Sigmoid colon (tissue), 7 donors: ENCODE data around the gene PAK6. TPM values are rescaled to one million over a fixed set of nuclear protein-coding genes. Genes with fewer than 3 reads are reported as not detected.

Experiments
- DNase-seq: peaks from one replicate; pipeline ENCODE4 v3.0.0-alpha.2; 2019
- H3K27ac ChIP-seq, 4 donors: fragments of 200-600 bp; sonication (generic); one replicate each; pipeline ENCODE4 v1.5.1; 2016 to 2019; ENCODE audit warnings: mild to moderate bottlenecking in 1 of 4
- H3K27me3 ChIP-seq, 3 donors: fragments of 200-600 bp; sonication (generic); one replicate each; pipeline ENCODE4 v1.5.1; 2019; ENCODE audit warnings: mild to moderate bottlenecking in 1 of 3
- H3K36me3 ChIP-seq, 4 donors: fragments of 200-600 bp; sonication (generic); one replicate each; pipeline ENCODE4 v1.5.1; 2016 to 2019
- H3K4me1 ChIP-seq, 4 donors: fragments of 200-600 bp; sonication (generic); one replicate each; pipeline ENCODE4 v1.5.1; 2017 to 2019
- H3K4me3 ChIP-seq, 4 donors: fragments of 200-600 bp; sonication (generic); one replicate each; pipeline ENCODE4 v1.5.1; 2017 to 2019; ENCODE audit warnings: mild to moderate bottlenecking in 2 of 4, moderate library complexity in 1 of 4
- H3K9me3 ChIP-seq, 4 donors: fragments of 200-600 bp in 3 of 4; sonication (generic) in 3 of 4; one replicate each; pipeline versions ENCODE4 v1.5.1 to v1.6.1; 2013 to 2019
- EP300 ChIP-seq, 4 donors: sonication (generic); formaldehyde crosslinking; IDR thresholded peaks; one replicate each; pipeline ENCODE4 v1.6.1; 2017; ENCODE audit warnings: antibody characterized with exemption in 4 of 4
- POLR2A ChIP-seq, 2 donors: fragments of 450-650 bp; IDR thresholded peaks; one replicate each; pipeline ENCODE4 v1.6.1; 2016; ENCODE audit warnings: antibody characterized with exemption in 2 of 2, mild to moderate bottlenecking in 2 of 2, moderate library complexity in 2 of 2
- POLR2AphosphoS5 ChIP-seq, 4 donors: sonication (generic); formaldehyde crosslinking; IDR thresholded peaks; one replicate each; pipeline ENCODE4 v1.6.1; 2017; ENCODE audit warnings: antibody characterized with exemption in 4 of 4
- WGBS, 2 donors: extraction: QIAGEN DNeasy Blood & Tissue Kit; methylation state at CpG; one replicate each; pipeline ENCODE4 v1.1.7; 2013; 5-methylcytosine and 5-hydroxymethylcytosine counted together
- intact Hi-C: fragments of 100-400 bp; cut with DNase I; formaldehyde crosslinking; loops from one replicate; pipeline ENCODE4 v1.15.1; 2023
- polyA plus RNA-seq, 3 donors: library from polyadenylated mRNA; stranded (reverse); fragments of 200-250 nt; gene quantifications; one replicate each; pipeline ENCODE4 v1.2.3, GENCODE V29; 2013
- total RNA-seq, 4 donors: library from RNA; depleted of rRNA; stranded (reverse); fragments of >200 nt; gene quantifications; one replicate each; pipeline ENCODE4 v1.1.0, GENCODE V29; 2016
- TF ChIP-seq, protein P1 (sequence below), 4 experiments: fragments of 450-650 bp in 3 of 4; fragments of 200-600 bp in 1 of 4; IDR thresholded peaks; one replicate each; pipeline ENCODE4 v1.5.1; 2016 to 2019; ENCODE audit warnings: antibody characterized with exemption in 4 of 4, mild to moderate bottlenecking in 3 of 4, moderate library complexity in 2 of 4
- donor health status: healthy with polysubstance abuse.
- donor health status: Bipolar disorder and iron deficiency.
- donor health status: healthy.

The PAK6 gene
- total RNA-seq (1 to 10 TPM in 3 of 4 donors, under 1 TPM in 1; 0.33 to 3.0 (median 1.2) TPM), polyA plus RNA-seq (1 to 10 TPM; 1.2 to 2.8 (median 1.6) TPM)

- H3K4me3 ChIP-seq = peak within 1 kb of the TSS in 3 of 4 donors; percentile 25 to 41 (median 35)
- intact Hi-C loops = no loop called here
Measured at GRCh38 chr15:40238532-40239403, at the start of gene PAK6. PAK6 (plus strand) TSS chr15:40239063; CDS start chr15:40264786, 25,723 bp downstream.

DNA sequence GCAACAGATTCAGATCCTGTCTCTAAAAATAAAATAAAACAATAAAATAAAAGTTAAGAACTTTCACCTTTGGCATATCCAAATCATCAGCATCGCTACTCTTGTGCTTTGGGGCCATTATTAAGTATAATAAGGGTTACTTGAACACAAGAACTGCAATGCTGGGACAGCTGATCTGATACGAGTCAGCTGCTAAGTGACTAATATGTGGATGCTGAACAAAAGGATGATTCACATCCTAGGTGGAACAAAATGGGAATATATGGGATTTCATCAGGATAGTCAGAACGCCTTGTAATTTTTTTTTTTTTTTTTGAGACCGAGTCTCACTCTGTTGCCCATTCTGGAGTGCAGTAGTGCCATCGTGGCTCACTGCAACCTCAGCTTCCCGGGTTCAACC is 48.3 kb upstream of the PAK6 start:
- Histone ChIP-seq H3K4me1 (no peaks in the 10 kb centered on the region), H3K27ac (no peak overlapping the region), H3K27me3 (no peaks in the 10 kb centered on the region), H3K4me3 (no peak overlapping the region), H3K9me3 (no peaks in the 10 kb centered on the region), H3K36me3 (no peaks in the 10 kb centered on the region)
- TF ChIP-seq, protein P1, sequence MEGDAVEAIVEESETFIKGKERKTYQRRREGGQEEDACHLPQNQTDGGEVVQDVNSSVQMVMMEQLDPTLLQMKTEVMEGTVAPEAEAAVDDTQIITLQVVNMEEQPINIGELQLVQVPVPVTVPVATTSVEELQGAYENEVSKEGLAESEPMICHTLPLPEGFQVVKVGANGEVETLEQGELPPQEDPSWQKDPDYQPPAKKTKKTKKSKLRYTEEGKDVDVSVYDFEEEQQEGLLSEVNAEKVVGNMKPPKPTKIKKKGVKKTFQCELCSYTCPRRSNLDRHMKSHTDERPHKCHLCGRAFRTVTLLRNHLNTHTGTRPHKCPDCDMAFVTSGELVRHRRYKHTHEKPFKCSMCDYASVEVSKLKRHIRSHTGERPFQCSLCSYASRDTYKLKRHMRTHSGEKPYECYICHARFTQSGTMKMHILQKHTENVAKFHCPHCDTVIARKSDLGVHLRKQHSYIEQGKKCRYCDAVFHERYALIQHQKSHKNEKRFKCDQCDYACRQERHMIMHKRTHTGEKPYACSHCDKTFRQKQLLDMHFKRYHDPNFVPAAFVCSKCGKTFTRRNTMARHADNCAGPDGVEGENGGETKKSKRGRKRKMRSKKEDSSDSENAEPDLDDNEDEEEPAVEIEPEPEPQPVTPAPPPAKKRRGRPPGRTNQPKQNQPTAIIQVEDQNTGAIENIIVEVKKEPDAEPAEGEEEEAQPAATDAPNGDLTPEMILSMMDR (IDR thresholded peaks at IDR 0.05) = no peak
- no peak for TF ChIP-seq EP300 (IDR thresholded peaks at IDR 0.05)
- TF ChIP-seq POLR2A (IDR thresholded peaks at IDR 0.05) = no peak
- no peak for TF ChIP-seq POLR2AphosphoS5 (IDR thresholded peaks at IDR 0.05)
- no peak for DNase-seq
- WGBS, 2 donors = 95 to 97% methylated on average over 6 of the region's 6 CpGs
- intact Hi-C loops = no loop called here

More at GRCh38 chr15:40238532-40239403, at the start of gene PAK6:
- TF ChIP-seq POLR2AphosphoS5 (IDR thresholded peaks at IDR 0.05) (no peak), EP300 (IDR thresholded peaks at IDR 0.05) (no peak), POLR2A (IDR thresholded peaks at IDR 0.05) (no peak)
- TF ChIP-seq, protein P1 (IDR thresholded peaks at IDR 0.05) = no peak
- Histone ChIP-seq H3K4me1 (peaks cover 0 to 12% (median 9%) of the 10 kb centered on the region in 4 donors), H3K27ac (no peak within 1 kb of the TSS), H3K36me3 (no peaks in the 10 kb centered on the region), H3K9me3 (no peaks in the 10 kb centered on the region), H3K27me3 (peaks cover 0 to 21% (median 17%) of the 10 kb centered on the region in 3 donors)
- WGBS, 2 donors = 4 to 8% methylated on average over 39 of the region's 39 CpGs
- DNase-seq = peak; percentile 66

GRCh38 chr15:40192942-40193341 is 45.9 kb upstream of the PAK6 start:
- Histone ChIP-seq H3K27me3 (no peaks in the 10 kb centered on the region), H3K4me3 (no peak overlapping the region), H3K4me1 (peaks cover 0 to 2% (median 0%) of the 10 kb centered on the region in 4 donors), H3K27ac (no peak overlapping the region), H3K36me3 (no peaks in the 10 kb centered on the region), H3K9me3 (no peaks in the 10 kb centered on the region)
- intact Hi-C loops = no loop called here
- 91 to 95% methylated on average over 1 of the region's 1 CpG for WGBS, 2 donors
- TF ChIP-seq EP300 (IDR thresholded peaks at IDR 0.05) = no peak
- TF ChIP-seq POLR2AphosphoS5 (IDR thresholded peaks at IDR 0.05) = no peak
- no peak for TF ChIP-seq POLR2A (IDR thresholded peaks at IDR 0.05)
- TF ChIP-seq, protein P1 (IDR thresholded peaks at IDR 0.05) = no peak
- no peak for DNase-seq

DNA sequence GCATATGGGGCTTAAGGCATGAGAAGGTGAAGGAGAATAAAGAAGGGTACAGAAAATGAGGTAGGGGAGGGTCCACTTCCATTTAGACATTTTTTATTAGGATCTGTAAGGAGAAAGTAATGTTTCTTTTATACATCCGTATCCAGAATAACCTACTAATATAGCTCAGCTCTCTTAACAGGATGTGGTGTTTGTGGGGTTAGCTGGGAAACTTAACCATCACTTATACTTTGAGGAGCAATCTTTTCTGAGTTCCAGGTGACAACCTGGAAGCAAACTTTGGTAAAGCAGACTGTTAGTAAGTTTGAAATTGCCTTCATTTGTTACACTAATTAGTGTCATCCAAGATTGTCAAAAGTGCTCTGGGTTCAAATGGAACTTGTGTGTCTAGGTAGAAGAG is 41.4 kb upstream of the PAK6 start:
- no peak for DNase-seq
- H3K4me3 ChIP-seq = no peak overlapping the region
- H3K4me1 ChIP-seq = peaks cover 0 to 2% (median 0%) of the 10 kb centered on the region in 4 donors
- TF ChIP-seq, protein P1 (IDR thresholded peaks at IDR 0.05) = no peak
- TF ChIP-seq POLR2A (IDR thresholded peaks at IDR 0.05) (no peak), POLR2AphosphoS5 (IDR thresholded peaks at IDR 0.05) (no peak), EP300 (IDR thresholded peaks at IDR 0.05) (no peak)
- WGBS, 2 donors = 61 to 88% methylated on average over 1 of the region's 1 CpG
- no peaks in the 10 kb centered on the region for H3K27me3 ChIP-seq
- no peak overlapping the region for H3K27ac ChIP-seq
- intact Hi-C loops = no loop called here
- no peaks in the 10 kb centered on the region for H3K36me3 ChIP-seq
- H3K9me3 ChIP-seq = no peaks in the 10 kb centered on the region
